KMS-11 (cell line): ENCODE results near the gene LANCL2.

Experiments
- H2AFZ ChIP-seq: fragments of 200-600 bp; sonication (generic); 2 replicates; pipeline ENCODE4 v1.6.1; 2016; ENCODE audit warnings: antibody characterized with exemption, mixed run types, low read depth
- H3K27ac ChIP-seq: fragments of 200-600 bp; sonication (generic); 2 replicates; pipeline ENCODE4 v1.6.1; 2016; ENCODE audit warnings: mild to moderate bottlenecking, mixed run types
- H3K27me3 ChIP-seq: fragments of 200-600 bp; sonication (generic); 2 replicates; pipeline ENCODE4 v1.6.1; 2017; ENCODE audit warnings: mild to moderate bottlenecking, low read depth, mixed run types, moderate library complexity; ENCODE audit not compliant: insufficient read depth
- H3K36me3 ChIP-seq: fragments of 200-600 bp; sonication (generic); 2 replicates; pipeline ENCODE4 v1.6.1; 2017; ENCODE audit warnings: mild to moderate bottlenecking, mixed run types; ENCODE audit not compliant: insufficient read depth
- H3K4me1 ChIP-seq: fragments of 200-600 bp; sonication (generic); 2 replicates; pipeline ENCODE4 v1.6.1; 2016; ENCODE audit warnings: mild to moderate bottlenecking, low read depth, mixed run types; ENCODE audit not compliant: poor library complexity, severe bottlenecking
- H3K4me2 ChIP-seq: fragments of 200-600 bp; sonication (generic); 2 replicates; pipeline ENCODE4 v1.7.0; 2016; ENCODE audit warnings: mild to moderate bottlenecking, mixed run types
- H3K4me3 ChIP-seq: fragments of 200-600 bp; sonication (generic); IDR thresholded peaks from 2 replicates; pipeline ENCODE4 v1.6.1; 2017; ENCODE audit warnings: low read depth, low read length, mixed read lengths; ENCODE audit not compliant: insufficient read depth
- H3K79me2 ChIP-seq: fragments of 200-600 bp; sonication (generic); 2 replicates; pipeline ENCODE4 v1.6.1; 2016; ENCODE audit warnings: low read depth, mixed run types; ENCODE audit not compliant: insufficient read depth
- H3K9ac ChIP-seq: fragments of 200-600 bp; sonication (generic); 2 replicates; pipeline ENCODE4 v1.6.1; 2016; ENCODE audit warnings: mild to moderate bottlenecking, mixed run types
- H4K20me1 ChIP-seq: fragments of 200-600 bp; sonication (generic); 2 replicates; pipeline ENCODE4 v1.6.1; 2016; ENCODE audit warnings: mild to moderate bottlenecking, mixed run types; ENCODE audit not compliant: insufficient read depth
- TF ChIP-seq, protein P1 (sequence below): fragments of 200-600 bp; sonication (generic); conservative IDR thresholded peaks from 2 replicates; pipeline ENCODE4 v1.6.1; 2017; ENCODE audit warnings: low read depth, mild to moderate bottlenecking, antibody characterized with exemption, low read length, moderate library complexity, mixed read lengths

The LANCL2 gene

GRCh38 chr7:55483046-55483445, 117.9 kb downstream of the LANCL2 start:
- Histone ChIP-seq H3K79me2 (peaks cover 36% of the 10 kb centered on the region; the same call in 1 of the 2 replicates), H3K27ac (no peak overlapping the region; the same call in 1 of the 2 replicates)

More at GRCh38 chr7:55483046-55483445, 117.9 kb downstream of the LANCL2 start:
- Histone ChIP-seq H3K4me2 (peak overlapping the region; percentile 26; the same call in 1 of the 2 replicates), H3K36me3 (peaks cover 7% of the 10 kb centered on the region; the same call in 1 of the 2 replicates), H3K9ac (no peak overlapping the region), H2AFZ (no peak overlapping the region), H3K4me3 (no peak overlapping the region), H3K27me3 (no peaks in the 10 kb centered on the region), H4K20me1 (no peaks in the 10 kb centered on the region), H3K4me1 (peaks cover 75% of the 10 kb centered on the region)
- TF ChIP-seq, protein P1, sequence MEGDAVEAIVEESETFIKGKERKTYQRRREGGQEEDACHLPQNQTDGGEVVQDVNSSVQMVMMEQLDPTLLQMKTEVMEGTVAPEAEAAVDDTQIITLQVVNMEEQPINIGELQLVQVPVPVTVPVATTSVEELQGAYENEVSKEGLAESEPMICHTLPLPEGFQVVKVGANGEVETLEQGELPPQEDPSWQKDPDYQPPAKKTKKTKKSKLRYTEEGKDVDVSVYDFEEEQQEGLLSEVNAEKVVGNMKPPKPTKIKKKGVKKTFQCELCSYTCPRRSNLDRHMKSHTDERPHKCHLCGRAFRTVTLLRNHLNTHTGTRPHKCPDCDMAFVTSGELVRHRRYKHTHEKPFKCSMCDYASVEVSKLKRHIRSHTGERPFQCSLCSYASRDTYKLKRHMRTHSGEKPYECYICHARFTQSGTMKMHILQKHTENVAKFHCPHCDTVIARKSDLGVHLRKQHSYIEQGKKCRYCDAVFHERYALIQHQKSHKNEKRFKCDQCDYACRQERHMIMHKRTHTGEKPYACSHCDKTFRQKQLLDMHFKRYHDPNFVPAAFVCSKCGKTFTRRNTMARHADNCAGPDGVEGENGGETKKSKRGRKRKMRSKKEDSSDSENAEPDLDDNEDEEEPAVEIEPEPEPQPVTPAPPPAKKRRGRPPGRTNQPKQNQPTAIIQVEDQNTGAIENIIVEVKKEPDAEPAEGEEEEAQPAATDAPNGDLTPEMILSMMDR = no peak
